DMS 273 (cell line): ENCODE measurements around the gene SPATA2.

Experiments used
- DNase-seq: peaks from one replicate; lab custom pipeline; 2025; ENCODE audit not compliant: unreplicated experiment; lab: John Stamatoyannopoulos, UW

The SPATA2 gene

GRCh38 chr20:49887251-49888211 lies 27.8 kb downstream of the SPATA2 start:
- no peak for DNase-seq

GRCh38 chr20:49886571-49887213 lies 28.6 kb downstream of the SPATA2 start:
- DNase-seq, result no peak

- no peak for DNase-seq
These were observed 29.6 kb downstream of the SPATA2 start for GRCh38 chr20:49885558-49886332.

GRCh38 chr20:49883246-49883802 lies 32.0 kb downstream of the SPATA2 start:
- no peak for DNase-seq

- no peak for DNase-seq
These were observed 33.0 kb downstream of the SPATA2 start for GRCh38 chr20:49882171-49882970.

GRCh38 chr20:49880724-49881445 lies 34.4 kb downstream of the SPATA2 start:
- DNase-seq, result no peak

- no peak for DNase-seq
These were observed 35.2 kb downstream of the SPATA2 start for GRCh38 chr20:49880177-49880576.

- DNase-seq, result no peak
These were observed 36.4 kb downstream of the SPATA2 start for GRCh38 chr20:49878977-49879376.

- no peak for DNase-seq
These were observed 37.9 kb downstream of the SPATA2 start for GRCh38 chr20:49877386-49877921.

GRCh38 chr20:49874696-49875095 lies 40.6 kb downstream of the SPATA2 start:
- DNase-seq, result no peak

GRCh38 chr20:49872056-49872455 lies 43.3 kb downstream of the SPATA2 start:
- no peak for DNase-seq

GRCh38 chr20:49871391-49871948 lies 43.9 kb downstream of the SPATA2 start:
- DNase-seq, result no peak

GRCh38 chr20:49870261-49870660 lies 45.1 kb downstream of the SPATA2 start:
- no peak for DNase-seq

- DNase-seq, result no peak
These were observed 46.4 kb downstream of the SPATA2 start for GRCh38 chr20:49868964-49869363.

- no peak for DNase-seq
These were observed 46.8 kb downstream of the SPATA2 start for GRCh38 chr20:49868538-49868937.

GRCh38 chr20:49867453-49868215 lies 47.7 kb downstream of the SPATA2 start:
- no peak for DNase-seq

- DNase-seq, result no peak
These were observed 49.3 kb downstream of the SPATA2 start for GRCh38 chr20:49866051-49866450.

- no peak for DNase-seq
These were observed 49.8 kb downstream of the SPATA2 start for GRCh38 chr20:49865559-49865958.
